ENCODE measurements around the gene MPDU1. TPM values are rescaled to one million over a fixed set of nuclear protein-coding genes. Genes with fewer than 3 reads are reported as not detected.

The MPDU1 gene
- total and polyA plus RNA-seq, 10 of the 15 experiments (the other 5 are each of a cell fraction or from before 2014, with no cell fraction given), result 3.6 to 138 (median 78.9) TPM

- TF ChIP-seq, protein P1, sequence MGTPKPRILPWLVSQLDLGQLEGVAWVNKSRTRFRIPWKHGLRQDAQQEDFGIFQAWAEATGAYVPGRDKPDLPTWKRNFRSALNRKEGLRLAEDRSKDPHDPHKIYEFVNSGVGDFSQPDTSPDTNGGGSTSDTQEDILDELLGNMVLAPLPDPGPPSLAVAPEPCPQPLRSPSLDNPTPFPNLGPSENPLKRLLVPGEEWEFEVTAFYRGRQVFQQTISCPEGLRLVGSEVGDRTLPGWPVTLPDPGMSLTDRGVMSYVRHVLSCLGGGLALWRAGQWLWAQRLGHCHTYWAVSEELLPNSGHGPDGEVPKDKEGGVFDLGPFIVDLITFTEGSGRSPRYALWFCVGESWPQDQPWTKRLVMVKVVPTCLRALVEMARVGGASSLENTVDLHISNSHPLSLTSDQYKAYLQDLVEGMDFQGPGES (IDR thresholded peaks at IDR 0.05), result no peak
- TF ChIP-seq SRF (IDR thresholded peaks at IDR 0.05; ENCODE audit: low read depth in 2 of 2, low read length in 2 of 2), result no peak
- peak; percentile 40; the same call in 1 of the 2 replicates for TF ChIP-seq RUNX3 (IDR thresholded peaks at IDR 0.05; ENCODE audit: low read length)
- TF ChIP-seq REST (IDR thresholded peaks at IDR 0.05; ENCODE audit: low read depth, low read length), result no peak
Observed at GRCh38 chr17:7632492-7632894, 48.8 kb downstream of the MPDU1 start (continued).

- RAD21 ChIA-PET (ENCODE audit: unreplicated experiment), result interaction anchor here (2.0 kb wide), 1 partner anchor 54 kb away, joined by 30 read pairs; the partner anchor contains the start of genes TP53 and WRAP53
- TF ChIP-seq, protein P2, sequence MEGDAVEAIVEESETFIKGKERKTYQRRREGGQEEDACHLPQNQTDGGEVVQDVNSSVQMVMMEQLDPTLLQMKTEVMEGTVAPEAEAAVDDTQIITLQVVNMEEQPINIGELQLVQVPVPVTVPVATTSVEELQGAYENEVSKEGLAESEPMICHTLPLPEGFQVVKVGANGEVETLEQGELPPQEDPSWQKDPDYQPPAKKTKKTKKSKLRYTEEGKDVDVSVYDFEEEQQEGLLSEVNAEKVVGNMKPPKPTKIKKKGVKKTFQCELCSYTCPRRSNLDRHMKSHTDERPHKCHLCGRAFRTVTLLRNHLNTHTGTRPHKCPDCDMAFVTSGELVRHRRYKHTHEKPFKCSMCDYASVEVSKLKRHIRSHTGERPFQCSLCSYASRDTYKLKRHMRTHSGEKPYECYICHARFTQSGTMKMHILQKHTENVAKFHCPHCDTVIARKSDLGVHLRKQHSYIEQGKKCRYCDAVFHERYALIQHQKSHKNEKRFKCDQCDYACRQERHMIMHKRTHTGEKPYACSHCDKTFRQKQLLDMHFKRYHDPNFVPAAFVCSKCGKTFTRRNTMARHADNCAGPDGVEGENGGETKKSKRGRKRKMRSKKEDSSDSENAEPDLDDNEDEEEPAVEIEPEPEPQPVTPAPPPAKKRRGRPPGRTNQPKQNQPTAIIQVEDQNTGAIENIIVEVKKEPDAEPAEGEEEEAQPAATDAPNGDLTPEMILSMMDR (IDR thresholded peaks at IDR 0.05 in 2 of 3, conservative IDR thresholded peaks at IDR 0.05 in 1 of 3; ENCODE audit: control insufficient read depth in 2 of 3, extremely low read depth in 1 of 3, insufficient read depth in 1 of 3, low read depth in 3 of 3, low read length in 3 of 3), result 0 out of 6 replicates have a peak, but pooled peaks of 1 of the 3 experiments have one; percentile 2
- TF ChIP-seq ESRRA (IDR thresholded peaks at IDR 0.05; ENCODE audit: low read length), result no peak
- TF ChIP-seq EGR1 (IDR thresholded peaks at IDR 0.05; ENCODE audit: borderline replicate concordance in 1 of 2, low read depth in 2 of 2, low read length in 2 of 2), result no peak
- no peak for TF ChIP-seq ZNF622 (IDR thresholded peaks at IDR 0.05)
- TF ChIP-seq ZNF217 (IDR thresholded peaks at IDR 0.05), result no peak
- TF ChIP-seq NFIC (IDR thresholded peaks at IDR 0.05; ENCODE audit: low read depth, low read length), result no peak
- TF ChIP-seq, protein P3, sequence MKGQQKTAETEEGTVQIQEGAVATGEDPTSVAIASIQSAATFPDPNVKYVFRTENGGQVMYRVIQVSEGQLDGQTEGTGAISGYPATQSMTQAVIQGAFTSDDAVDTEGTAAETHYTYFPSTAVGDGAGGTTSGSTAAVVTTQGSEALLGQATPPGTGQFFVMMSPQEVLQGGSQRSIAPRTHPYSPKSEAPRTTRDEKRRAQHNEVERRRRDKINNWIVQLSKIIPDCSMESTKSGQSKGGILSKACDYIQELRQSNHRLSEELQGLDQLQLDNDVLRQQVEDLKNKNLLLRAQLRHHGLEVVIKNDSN (IDR thresholded peaks at IDR 0.05; ENCODE audit: borderline replicate concordance, extremely low read length, insufficient read depth, low read depth, low read length), result no peak
- no peak for TF ChIP-seq RB1 (IDR thresholded peaks at IDR 0.05; ENCODE audit: borderline replicate concordance)
- no peak for TF ChIP-seq NR2C1 (IDR thresholded peaks at IDR 0.05)
- no peak overlapping the region for H3K27ac ChIP-seq (ENCODE audit: control insufficient read depth, insufficient read depth)
- ATAC-seq, result peak; percentile 51
- 30% methylated on average over 2 of the region's 2 CpGs for WGBS (ENCODE audit: insufficient coverage, insufficient replicate concordance, low lambda C conversion rate, missing lambda C conversion rate)
- no peaks in the 10 kb centered on the region for H3K27me3 ChIP-seq (replicated peaks in 1 of 2; ENCODE audit: control insufficient read depth in 2 of 2, insufficient read depth in 2 of 2, low read length in 1 of 2)
- intact Hi-C loops (cut with micrococcal nuclease; ENCODE audit: unreplicated experiment) (loop anchor here (5.0 kb wide), 1 partner anchor 44 kb away; no protein-coding TSS in a partner anchor), in situ Hi-C loops (cut with MboI) (no loop called here)
- no peak overlapping the region for H3K4me2 ChIP-seq (ENCODE audit: control insufficient read depth, insufficient read depth)
- no peak for FAIRE-seq
- DNase-seq (ENCODE audit: low read depth, low spot score), result no peak
- H3K9ac ChIP-seq (ENCODE audit: control insufficient read depth, insufficient read depth, low read length), result no peak overlapping the region
- no peak overlapping the region for H3K4me3 ChIP-seq
- SMC1A ChIA-PET (ENCODE audit: uncharacterized antibody, unreplicated experiment), result interaction anchor here (1.6 to 1.7 kb wide), 2 partner anchors 52 to 55 kb away, joined by 8 to 20 read pairs; partner anchors contain the start of genes TP53 and WRAP53
- no peaks in the 10 kb centered on the region for H3K4me1 ChIP-seq (ENCODE audit: control insufficient read depth, insufficient read depth, low read length)
- no TSS peak for BruUV-seq (replicated peaks)
- H3K9me3 ChIP-seq (replicated peaks; ENCODE audit: control insufficient read depth, insufficient read depth, low read length), result no peaks in the 10 kb centered on the region
- no peaks in the 10 kb centered on the region for H4K20me1 ChIP-seq (ENCODE audit: control insufficient read depth, insufficient read depth)
- POLR2A ChIA-PET, result interaction anchor here (3.9 kb wide), 1 partner anchor 54 kb away, joined by 22 read pairs; the partner anchor contains the start of genes TP53 and WRAP53
- H2AFZ ChIP-seq (ENCODE audit: control insufficient read depth, low read depth, low read length), result peak overlapping the region; percentile 69
- no peaks in the 10 kb centered on the region for H3K79me2 ChIP-seq (ENCODE audit: control insufficient read depth, insufficient read depth, low read length)
- CTCF ChIA-PET, result interaction anchor here (0.6 to 8.2 kb wide), 16 partner anchors 9 to 427 kb away, joined by 3 to 128 read pairs (median 4); partner anchors contain the start of genes FXR2, TP53 and WRAP53
- H3K36me3 ChIP-seq (ENCODE audit: control insufficient read depth in 2 of 2, insufficient read depth in 2 of 2, low read length in 1 of 2), result no peaks in the 10 kb centered on the region
Observed at GRCh38 chr17:7633093-7633492, 49.4 kb downstream of the MPDU1 start.

All from GM12878 (cell line).